Thyroid gland (tissue), 4 donors: ENCODE data around the gene CYP20A1.

Experiments
- CTCF ChIP-seq, 6 experiments: fragments of 200-600 bp in 3 of 6; fragments of 450-650 bp in 3 of 6; sonication (generic) in 3 of 6; IDR thresholded peaks; one replicate each; pipeline ENCODE4 v1.5.1; 2016 to 2019; ENCODE audit warnings: antibody characterized with exemption in 6 of 6, mild to moderate bottlenecking in 2 of 6, inconsistent platforms in 1 of 6, moderate library complexity in 1 of 6
- POLR2A ChIP-seq, 2 donors: fragments of 450-650 bp; IDR thresholded peaks; one replicate each; pipeline ENCODE4 v1.6.1; 2017; ENCODE audit warnings: antibody characterized with exemption in 2 of 2, mild to moderate bottlenecking in 2 of 2, moderate library complexity in 1 of 2

- no peak for TF ChIP-seq CTCF (IDR thresholded peaks at IDR 0.05)
- TF ChIP-seq POLR2A (IDR thresholded peaks at IDR 0.05) = no peak
Observed at GRCh38 chr2:203330434-203330833, 91.6 kb downstream of the CYP20A1 start.
